ENCODE results near the gene FAM222A. TPM values are rescaled to one million over a fixed set of nuclear protein-coding genes. Genes with fewer than 3 reads are reported as not detected.

The FAM222A gene
- polyA plus RNA-seq, 1 experiment = 0.36 TPM

- TF ChIP-seq CTCF (IDR thresholded peaks at IDR 0.05; ENCODE audit: insufficient read depth, low read depth, low read length) = no peak
- CTCF ChIA-PET = no interaction called here
- no peak for DNase-seq (ENCODE audit: low read depth)
- no peaks in the 10 kb centered on the region; the same call in 1 of the 2 replicates for H3K27me3 ChIP-seq (ENCODE audit: control insufficient read depth, insufficient read depth, low read length)
- POLR2A ChIA-PET = no interaction called here
- no peaks in the 10 kb centered on the region for H3K36me3 ChIP-seq (ENCODE audit: control insufficient read depth, insufficient read depth, low read length)
- H3K4me3 ChIP-seq (ENCODE audit: low read depth, low read length) = no peak overlapping the region
Measured at GRCh38 chr12:109683316-109683715, 30.3 kb upstream of the FAM222A start.

GRCh38 chr12:109685574-109686447 lies 27.8 kb upstream of the FAM222A start:
- TF ChIP-seq CTCF (IDR thresholded peaks at IDR 0.05; ENCODE audit: insufficient read depth, low read depth, low read length) = no peak
- CTCF ChIA-PET = no interaction called here

GRCh38 chr12:109686523-109686922 lies 27.1 kb upstream of the FAM222A start:
- Histone ChIP-seq H3K27me3 (ENCODE audit: control insufficient read depth, insufficient read depth, low read length) (no peaks in the 10 kb centered on the region; the same call in 1 of the 2 replicates), H3K36me3 (ENCODE audit: control insufficient read depth, insufficient read depth, low read length) (no peaks in the 10 kb centered on the region), H3K4me3 (ENCODE audit: low read depth, low read length) (no peak overlapping the region)
- DNase-seq (ENCODE audit: low read depth) = no peak
- ChIA-PET CTCF (no interaction called here), POLR2A (no interaction called here)
- no peak for TF ChIP-seq CTCF (IDR thresholded peaks at IDR 0.05; ENCODE audit: insufficient read depth, low read depth, low read length)

More at GRCh38 chr12:109685574-109686447, 27.8 kb upstream of the FAM222A start:
- no peak for DNase-seq (ENCODE audit: low read depth)
- Histone ChIP-seq H3K36me3 (ENCODE audit: control insufficient read depth, insufficient read depth, low read length) (no peaks in the 10 kb centered on the region), H3K27me3 (ENCODE audit: control insufficient read depth, insufficient read depth, low read length) (no peaks in the 10 kb centered on the region; the same call in 1 of the 2 replicates), H3K4me3 (ENCODE audit: low read depth, low read length) (no peak overlapping the region)
- POLR2A ChIA-PET = no interaction called here

GRCh38 chr12:109687250-109687649 lies 26.4 kb upstream of the FAM222A start:
- CTCF ChIA-PET = no interaction called here
- H3K27me3 ChIP-seq (ENCODE audit: control insufficient read depth, insufficient read depth, low read length) = no peaks in the 10 kb centered on the region; the same call in 1 of the 2 replicates
- no peak overlapping the region for H3K4me3 ChIP-seq (ENCODE audit: low read depth, low read length)
- no peaks in the 10 kb centered on the region for H3K36me3 ChIP-seq (ENCODE audit: control insufficient read depth, insufficient read depth, low read length)
- no peak for TF ChIP-seq CTCF (IDR thresholded peaks at IDR 0.05; ENCODE audit: insufficient read depth, low read depth, low read length)
- no peak for DNase-seq (ENCODE audit: low read depth)
- POLR2A ChIA-PET = no interaction called here

GRCh38 chr12:109689426-109689825 lies 24.2 kb upstream of the FAM222A start:
- no peak overlapping the region for H3K4me3 ChIP-seq (ENCODE audit: low read depth, low read length)
- CTCF ChIA-PET = no interaction called here
- H3K27me3 ChIP-seq (ENCODE audit: control insufficient read depth, insufficient read depth, low read length) = peaks cover 1% of the 10 kb centered on the region; the same call in 1 of the 2 replicates
- POLR2A ChIA-PET = no interaction called here
- H3K36me3 ChIP-seq (ENCODE audit: control insufficient read depth, insufficient read depth, low read length) = no peaks in the 10 kb centered on the region
- no peak for TF ChIP-seq CTCF (IDR thresholded peaks at IDR 0.05; ENCODE audit: insufficient read depth, low read depth, low read length)
- DNase-seq (ENCODE audit: low read depth) = no peak
